Measurements from ENCODE around the gene MS4A5.

MS4A5 gene

DNA sequence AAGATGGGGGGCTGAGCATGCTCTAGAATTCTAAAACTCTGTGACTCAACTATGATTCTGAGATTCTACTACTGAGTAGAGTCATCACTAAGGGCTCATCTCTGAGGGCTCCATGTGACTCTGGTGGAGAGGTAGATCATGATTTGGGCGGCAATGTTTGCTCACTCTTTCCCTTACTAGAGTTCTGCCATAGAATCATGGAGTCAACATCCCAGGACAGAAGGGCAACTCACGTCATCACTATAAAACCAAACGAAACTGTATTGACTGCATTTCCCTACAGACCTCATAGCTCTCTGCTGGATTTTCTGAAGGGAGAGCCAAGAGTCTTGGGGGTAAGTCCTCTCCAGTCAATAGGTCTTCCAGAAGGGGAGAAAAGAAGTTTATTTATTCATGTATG, 33.0 kb upstream of the MS4A5 start, which contains the start of gene MS4A14:
MS4A14 (plus strand) TSS at position 78 of the 400 bp plus-strand sequence; CDS start at position 198, 120 bp downstream.
- H3K27me3 ChIP-seq (ENCODE audit: insufficient read depth, low read length), result no peaks in the 10 kb centered on the region
- H3K4me2 ChIP-seq (ENCODE audit: low read length), result no peak within 1 kb of the TSS
- H3K9me3 ChIP-seq (ENCODE audit: low read length), result no peaks in the 10 kb centered on the region
- no peaks in the 10 kb centered on the region for H3K9me2 ChIP-seq (ENCODE audit: low read depth, low read length)
- no peaks in the 10 kb centered on the region for H3K79me2 ChIP-seq (ENCODE audit: insufficient read depth, low read length)
- no peak for TF ChIP-seq CTCF (IDR thresholded peaks at IDR 0.05; ENCODE audit: low read length)
- no peak for TF ChIP-seq EZH2 (IDR thresholded peaks at IDR 0.05; ENCODE audit: borderline replicate concordance, low read length)
- no peak within 1 kb of the TSS for H2AFZ ChIP-seq (ENCODE audit: low read length)
- H3K9ac ChIP-seq (ENCODE audit: low read length), result no peak within 1 kb of the TSS
- H3K27ac ChIP-seq (ENCODE audit: low read depth, low read length, poor library complexity, severe bottlenecking), result no peak within 1 kb of the TSS
- H3K4me3 ChIP-seq (ENCODE audit: low read depth, low read length, poor library complexity, severe bottlenecking), result no peak within 1 kb of the TSS
- H3F3A ChIP-seq (ENCODE audit: insufficient read depth, low read length), result no peaks in the 10 kb centered on the region
- H4K20me1 ChIP-seq (ENCODE audit: insufficient read depth, low read length), result no peaks in the 10 kb centered on the region
- peaks cover 3% of the 10 kb centered on the region for H3K4me1 ChIP-seq (ENCODE audit: insufficient read depth, low read length, severe bottlenecking)
- H3K36me3 ChIP-seq (ENCODE audit: insufficient read depth, low read length), result no peaks in the 10 kb centered on the region

- Histone ChIP-seq H3K4me2 (ENCODE audit: low read length) (no peak overlapping the region), H3K4me1 (ENCODE audit: insufficient read depth, low read length, severe bottlenecking) (peaks cover 3% of the 10 kb centered on the region)
- TF ChIP-seq EZH2 (IDR thresholded peaks at IDR 0.05; ENCODE audit: borderline replicate concordance, low read length), result no peak
- no peak for TF ChIP-seq CTCF (IDR thresholded peaks at IDR 0.05; ENCODE audit: low read length)
These were observed 32.6 kb upstream of the MS4A5 start for GRCh38 chr11:60396799-60397198.

GRCh38 chr11:60420015-60420414, 9.4 kb upstream of the MS4A5 start:
- H3K9me3 ChIP-seq (ENCODE audit: low read length), result 0 out of 2 replicates have a peak, but pooled peaks cover 3% of the 10 kb centered on the region
- H2AFZ ChIP-seq (ENCODE audit: low read length), result no peak overlapping the region
- no peak overlapping the region for H3K27ac ChIP-seq (ENCODE audit: low read depth, low read length, poor library complexity, severe bottlenecking)
- H3K36me3 ChIP-seq (ENCODE audit: insufficient read depth, low read length), result no peaks in the 10 kb centered on the region
- no peaks in the 10 kb centered on the region for H4K20me1 ChIP-seq (ENCODE audit: insufficient read depth, low read length)
- H3K27me3 ChIP-seq (ENCODE audit: insufficient read depth, low read length), result no peaks in the 10 kb centered on the region
- no peaks in the 10 kb centered on the region for H3K4me1 ChIP-seq (ENCODE audit: insufficient read depth, low read length, severe bottlenecking)
- H3K9ac ChIP-seq (ENCODE audit: low read length), result no peak overlapping the region
- H3F3A ChIP-seq (ENCODE audit: insufficient read depth, low read length), result no peaks in the 10 kb centered on the region
- H3K9me2 ChIP-seq (ENCODE audit: low read depth, low read length), result no peaks in the 10 kb centered on the region
- H3K4me3 ChIP-seq (ENCODE audit: low read depth, low read length, poor library complexity, severe bottlenecking), result no peak overlapping the region
- TF ChIP-seq CTCF (IDR thresholded peaks at IDR 0.05; ENCODE audit: low read length) (no peak), EZH2 (IDR thresholded peaks at IDR 0.05; ENCODE audit: borderline replicate concordance, low read length) (no peak)
- no peaks in the 10 kb centered on the region for H3K79me2 ChIP-seq (ENCODE audit: insufficient read depth, low read length)
- no peak overlapping the region for H3K4me2 ChIP-seq (ENCODE audit: low read length)

More at GRCh38 chr11:60396799-60397198, 32.6 kb upstream of the MS4A5 start:
- Histone ChIP-seq H3K9me3 (ENCODE audit: low read length) (no peaks in the 10 kb centered on the region), H3K27me3 (ENCODE audit: insufficient read depth, low read length) (no peaks in the 10 kb centered on the region), H3K36me3 (ENCODE audit: insufficient read depth, low read length) (no peaks in the 10 kb centered on the region), H4K20me1 (ENCODE audit: insufficient read depth, low read length) (no peaks in the 10 kb centered on the region), H3K9ac (ENCODE audit: low read length) (no peak overlapping the region), H3K4me3 (ENCODE audit: low read depth, low read length, poor library complexity, severe bottlenecking) (no peak overlapping the region), H3F3A (ENCODE audit: insufficient read depth, low read length) (no peaks in the 10 kb centered on the region), H3K9me2 (ENCODE audit: low read depth, low read length) (no peaks in the 10 kb centered on the region), H2AFZ (ENCODE audit: low read length) (no peak overlapping the region), H3K79me2 (ENCODE audit: insufficient read depth, low read length) (no peaks in the 10 kb centered on the region), H3K27ac (ENCODE audit: low read depth, low read length, poor library complexity, severe bottlenecking) (no peak overlapping the region)

Measured in OCI-LY1 (cell line).